ENCODE data around the gene MAB21L2. TPM values are rescaled to one million over a fixed set of nuclear protein-coding genes. Genes with fewer than 3 reads are reported as not detected.

MAB21L2 gene
- total and polyA plus RNA-seq, 10 of the 15 experiments (the other 5 are each of a cell fraction or from before 2014, with no cell fraction given), result 0.11 to 0.25 TPM; not detected in 8

GRCh38 chr4:150577796-150578195, 4.2 kb upstream of the MAB21L2 start (continued):
- TF ChIP-seq RELB (IDR thresholded peaks at IDR 0.05; ENCODE audit: low read depth) (no peak), BACH1 (IDR thresholded peaks at IDR 0.05; ENCODE audit: borderline replicate concordance) (no peak), PBX3 (IDR thresholded peaks at IDR 0.05; ENCODE audit: insufficient replicate concordance, low read depth, low read length) (no peak), SMARCA5 (IDR thresholded peaks at IDR 0.05) (no peak)

GRCh38 chr4:150578745-150579501, 3.0 kb upstream of the MAB21L2 start:
- POLR2A ChIA-PET, result interaction anchor here (0.5 to 0.6 kb wide), 2 partner anchors 64 to 495 kb away, joined by 3 read pairs; no protein-coding TSS in a partner anchor

More at GRCh38 chr4:150578745-150579501, 3.0 kb upstream of the MAB21L2 start:
- BruUV-seq (replicated peaks), result no TSS peak
- ChIA-PET SMC1A (ENCODE audit: uncharacterized antibody, unreplicated experiment) (interaction anchor here (1.0 kb wide), 1 partner anchor 10 kb away, joined by 3 read pairs; no protein-coding TSS in a partner anchor), CTCF (interaction anchor here (0.6 kb wide), 1 partner anchor 229 kb away, joined by 3 read pairs; no protein-coding TSS in a partner anchor), RAD21 (ENCODE audit: unreplicated experiment) (no interaction called here)
- Histone ChIP-seq H3K36me3 (ENCODE audit: control insufficient read depth in 2 of 2, insufficient read depth in 2 of 2, low read length in 1 of 2) (peaks cover 7 to 16% of the 10 kb centered on the region in 2 experiments; a peak in 3 of 4 replicates), H3K4me1 (ENCODE audit: control insufficient read depth, insufficient read depth, low read length) (no peaks in the 10 kb centered on the region), H3K79me2 (ENCODE audit: control insufficient read depth, insufficient read depth, low read length) (no peaks in the 10 kb centered on the region), H3K4me3 (no peak overlapping the region), H3K4me2 (ENCODE audit: control insufficient read depth, insufficient read depth) (no peak overlapping the region), H3K27ac (ENCODE audit: control insufficient read depth, insufficient read depth) (no peak overlapping the region), H3K9me3 (replicated peaks; ENCODE audit: control insufficient read depth, insufficient read depth, low read length) (peaks cover 16% of the 10 kb centered on the region; the same call in 2 of the 3 replicates), H3K27me3 (replicated peaks in 1 of 2; ENCODE audit: control insufficient read depth in 2 of 2, insufficient read depth in 2 of 2, low read length in 1 of 2) (no peaks in the 10 kb centered on the region), H4K20me1 (ENCODE audit: control insufficient read depth, insufficient read depth) (no peaks in the 10 kb centered on the region), H3K9ac (ENCODE audit: control insufficient read depth, insufficient read depth, low read length) (no peak overlapping the region), H2AFZ (ENCODE audit: control insufficient read depth, low read depth, low read length) (no peak overlapping the region)
- in situ Hi-C loops (cut with MboI), result no loop called here
- no peak for FAIRE-seq
- WGBS (ENCODE audit: insufficient coverage, insufficient replicate concordance, low lambda C conversion rate, missing lambda C conversion rate), result 97% methylated on average over 12 of the region's 12 CpGs
- no peak for TF ChIP-seq TBL1XR1 (IDR thresholded peaks at IDR 0.05; ENCODE audit: low read depth, low read length)
- TF ChIP-seq USF1 (IDR thresholded peaks at IDR 0.05; ENCODE audit: borderline replicate concordance, extremely low read length, insufficient read depth, low read depth, low read length), result no peak
- intact Hi-C loops (cut with micrococcal nuclease; ENCODE audit: unreplicated experiment), result no loop called here
- DNase-seq (ENCODE audit: low read depth, low spot score), result no peak
- no peak for ATAC-seq

All from GM12878 (cell line).